WERI-Rb-1 (cell line): ENCODE measurements around the gene NR0B1.

Source experiments
- DNase-seq: peaks from one replicate; pipeline ENCODE4 v3.0.0-alpha.2; 2020
- H3K27ac ChIP-seq: fragments of 250-450 bp; sonication (Bioruptor Pico); 2 replicates; pipeline ENCODE4 v1.5.1; 2020; ENCODE audit warnings: mild to moderate bottlenecking, moderate library complexity
- H3K27me3 ChIP-seq: fragments of 250-450 bp; sonication (Bioruptor Pico); 2 replicates; pipeline ENCODE4 v1.5.1; 2021; ENCODE audit warnings: mild to moderate bottlenecking, low read depth, moderate library complexity; ENCODE audit not compliant: insufficient read depth, severe bottlenecking
- H3K36me3 ChIP-seq: fragments of 250-450 bp; sonication (Bioruptor Pico); 2 replicates; pipeline ENCODE4 v1.5.1; 2020; ENCODE audit warnings: mild to moderate bottlenecking, moderate library complexity
- H3K4me3 ChIP-seq: 2 replicates; pipeline ENCODE4 v1.5.1; 2011; ENCODE audit warnings: low read depth, mild to moderate bottlenecking, control low read depth, low read length
- H3K9me3 ChIP-seq: fragments of 250-450 bp; sonication (Bioruptor Pico); 2 replicates; pipeline ENCODE4 v1.5.1; 2021; ENCODE audit warnings: mild to moderate bottlenecking, moderate library complexity; ENCODE audit not compliant: severe bottlenecking
- CTCF ChIP-seq: IDR thresholded peaks from 2 replicates; pipeline ENCODE4 v1.5.1; 2011; ENCODE audit warnings: low read depth, mild to moderate bottlenecking, control low read depth, inconsistent platforms, low read length

The NR0B1 gene

GRCh38 chrX:30317308-30317707, 8.1 kb upstream of the NR0B1 start:
- Histone ChIP-seq H3K27ac (no peak overlapping the region), H3K27me3 (peaks cover 4% of the 10 kb centered on the region), H3K4me3 (no peak overlapping the region), H3K9me3 (no peaks in the 10 kb centered on the region), H3K36me3 (no peaks in the 10 kb centered on the region)
- TF ChIP-seq CTCF = no peak
- DNase-seq = no peak

GRCh38 chrX:30313322-30313721, 4.1 kb upstream of the NR0B1 start:
- Histone ChIP-seq H3K4me3 (no peak overlapping the region), H3K27ac (no peak overlapping the region), H3K36me3 (no peaks in the 10 kb centered on the region), H3K9me3 (no peaks in the 10 kb centered on the region), H3K27me3 (peaks cover 37% of the 10 kb centered on the region)
- no peak for DNase-seq
- TF ChIP-seq CTCF = no peak

GRCh38 chrX:30312858-30313257, 3.7 kb upstream of the NR0B1 start:
- Histone ChIP-seq H3K27ac (no peak overlapping the region), H3K9me3 (no peaks in the 10 kb centered on the region), H3K36me3 (no peaks in the 10 kb centered on the region), H3K4me3 (no peak overlapping the region), H3K27me3 (peaks cover 42% of the 10 kb centered on the region)
- no peak for DNase-seq
- TF ChIP-seq CTCF = no peak

- Histone ChIP-seq H3K27ac (no peak overlapping the region), H3K27me3 (peaks cover 47% of the 10 kb centered on the region), H3K9me3 (no peaks in the 10 kb centered on the region), H3K4me3 (no peak overlapping the region), H3K36me3 (no peaks in the 10 kb centered on the region)
- DNase-seq = no peak
- no peak for TF ChIP-seq CTCF
These were observed 1.4 kb upstream of the NR0B1 start for GRCh38 chrX:30310429-30311206.

- no peak overlapping the region for H3K27ac ChIP-seq
- no peaks in the 10 kb centered on the region for H3K9me3 ChIP-seq
- peak; percentile 35 for DNase-seq
- peaks cover 45% of the 10 kb centered on the region for H3K27me3 ChIP-seq
- H3K4me3 ChIP-seq = peak overlapping the region; percentile 32
- peak; percentile 53 for TF ChIP-seq CTCF
- no peaks in the 10 kb centered on the region for H3K36me3 ChIP-seq
These were observed 689 bp downstream of the NR0B1 start for GRCh38 chrX:30308263-30309138.
